Measurements from ENCODE around the gene COL19A1.
"Not testable (repeated sequence)": the region's sequence is repeated elsewhere in the genome, so short reads cannot be mapped to it uniquely, and the experiment has no call there.

Gene COL19A1

DNA sequence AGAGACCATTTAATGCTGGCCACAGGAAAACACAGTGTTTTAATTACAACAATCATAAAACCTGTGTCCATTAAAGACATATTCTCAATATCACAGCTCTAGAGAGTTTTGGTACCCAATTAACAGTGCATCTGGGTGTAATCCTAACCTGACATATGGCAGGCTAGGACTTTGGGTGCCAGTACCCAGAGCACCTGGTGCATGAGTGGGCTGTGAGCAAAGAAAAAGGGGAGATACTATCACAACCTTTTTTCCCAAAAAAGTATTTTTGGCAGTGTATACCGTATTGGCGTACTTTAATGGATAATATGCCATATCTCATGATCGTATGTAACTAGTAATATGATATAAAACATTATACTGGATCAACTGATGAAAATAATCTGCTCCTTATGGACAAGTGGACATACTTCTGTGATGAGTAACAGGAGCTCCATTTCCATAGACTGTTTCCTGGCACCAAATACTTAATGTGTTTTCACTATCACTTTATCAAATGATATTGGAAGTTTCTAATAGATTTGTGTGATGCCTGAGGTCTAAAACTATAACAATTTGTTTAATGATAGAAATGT is 91.7 kb downstream of the COL19A1 start:
- H3K4me3 ChIP-seq = no peak overlapping the region
- no peaks in the 10 kb centered on the region for H3K27me3 ChIP-seq
- no peaks in the 10 kb centered on the region for H3K4me1 ChIP-seq
- intact Hi-C loops (cut with DNase I; ENCODE audit: low total_unique reads) = no loop called here
- TF ChIP-seq, protein P1, sequence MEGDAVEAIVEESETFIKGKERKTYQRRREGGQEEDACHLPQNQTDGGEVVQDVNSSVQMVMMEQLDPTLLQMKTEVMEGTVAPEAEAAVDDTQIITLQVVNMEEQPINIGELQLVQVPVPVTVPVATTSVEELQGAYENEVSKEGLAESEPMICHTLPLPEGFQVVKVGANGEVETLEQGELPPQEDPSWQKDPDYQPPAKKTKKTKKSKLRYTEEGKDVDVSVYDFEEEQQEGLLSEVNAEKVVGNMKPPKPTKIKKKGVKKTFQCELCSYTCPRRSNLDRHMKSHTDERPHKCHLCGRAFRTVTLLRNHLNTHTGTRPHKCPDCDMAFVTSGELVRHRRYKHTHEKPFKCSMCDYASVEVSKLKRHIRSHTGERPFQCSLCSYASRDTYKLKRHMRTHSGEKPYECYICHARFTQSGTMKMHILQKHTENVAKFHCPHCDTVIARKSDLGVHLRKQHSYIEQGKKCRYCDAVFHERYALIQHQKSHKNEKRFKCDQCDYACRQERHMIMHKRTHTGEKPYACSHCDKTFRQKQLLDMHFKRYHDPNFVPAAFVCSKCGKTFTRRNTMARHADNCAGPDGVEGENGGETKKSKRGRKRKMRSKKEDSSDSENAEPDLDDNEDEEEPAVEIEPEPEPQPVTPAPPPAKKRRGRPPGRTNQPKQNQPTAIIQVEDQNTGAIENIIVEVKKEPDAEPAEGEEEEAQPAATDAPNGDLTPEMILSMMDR (IDR thresholded peaks at IDR 0.05) = no peak
- DNase-seq = no peak
- H3K9me3 ChIP-seq = no peaks in the 10 kb centered on the region
- H3K36me3 ChIP-seq = no peaks in the 10 kb centered on the region
- H3K27ac ChIP-seq = no peak overlapping the region

DNA sequence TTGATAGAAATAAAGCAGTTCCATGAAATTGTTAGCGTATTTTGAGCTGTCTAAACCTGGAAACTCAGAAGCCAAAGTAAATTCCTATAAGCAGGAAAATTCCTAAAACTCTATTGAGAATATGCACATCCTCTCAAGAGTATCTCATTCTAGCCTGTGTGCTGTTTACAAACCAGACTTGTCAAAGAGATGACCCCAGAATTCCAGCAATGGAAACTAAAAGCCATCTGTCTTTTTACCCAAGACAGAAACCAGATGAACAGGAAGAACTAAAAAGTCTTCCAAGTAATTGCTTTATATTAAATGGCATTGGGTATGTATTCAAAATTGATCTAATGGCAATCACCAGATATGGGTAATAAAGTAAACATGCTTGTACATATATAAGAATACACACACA is 92.6 kb downstream of the COL19A1 start:
- H3K27ac ChIP-seq = no peak overlapping the region
- no peak overlapping the region for H3K4me3 ChIP-seq
- H3K27me3 ChIP-seq = no peaks in the 10 kb centered on the region
- H3K9me3 ChIP-seq = no peaks in the 10 kb centered on the region
- TF ChIP-seq, protein P1 (IDR thresholded peaks at IDR 0.05) = no peak
- H3K4me1 ChIP-seq = no peaks in the 10 kb centered on the region
- intact Hi-C loops (cut with DNase I; ENCODE audit: low total_unique reads) = no loop called here
- no peak for DNase-seq
- no peaks in the 10 kb centered on the region for H3K36me3 ChIP-seq

DNA sequence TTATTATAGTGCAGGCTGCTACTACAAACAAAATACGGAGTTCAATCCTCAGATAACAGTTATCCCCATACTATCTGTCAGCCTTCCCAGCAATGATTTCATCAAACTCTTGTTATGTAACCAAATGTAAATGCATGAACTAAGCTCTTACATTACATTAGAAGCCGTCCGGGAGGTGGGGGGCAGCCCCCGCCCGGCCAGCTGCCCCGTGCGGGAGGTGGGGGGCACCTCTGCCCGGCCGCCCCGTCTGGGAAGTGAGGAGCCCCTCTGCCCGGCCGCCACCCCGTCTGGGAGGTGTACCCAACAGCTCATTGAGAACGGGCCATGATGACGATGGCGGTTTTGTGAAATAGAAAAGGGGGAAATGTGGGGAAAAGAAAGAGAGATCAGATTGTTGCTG is 99.6 kb downstream of the COL19A1 start:
- DNase-seq; H3K9me3 ChIP-seq; H3K4me3 ChIP-seq; H3K36me3 ChIP-seq; H3K27ac ChIP-seq; intact Hi-C loops (cut with DNase I; ENCODE audit: low total_unique reads); H3K4me1 ChIP-seq; H3K27me3 ChIP-seq: not testable (repeated sequence)

DNA sequence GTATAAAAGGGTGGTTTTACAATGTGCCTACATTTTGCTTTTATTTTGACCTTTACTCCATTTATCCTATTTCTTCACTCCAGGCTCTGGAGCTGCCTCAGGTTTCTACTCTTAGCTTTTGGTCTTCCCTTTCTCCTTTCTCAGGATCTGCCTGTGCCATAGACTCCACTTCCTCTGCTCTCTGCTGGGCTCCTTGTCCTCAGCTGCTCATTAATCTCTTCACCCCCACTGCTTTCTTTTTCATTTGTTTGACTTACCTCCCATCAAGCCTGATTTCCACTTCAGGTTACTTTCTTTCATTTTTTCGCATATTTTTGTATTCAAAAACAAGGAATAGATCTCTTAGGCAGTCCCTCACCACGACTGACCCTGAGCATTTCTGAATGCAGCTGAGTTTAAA is 106.8 kb downstream of the COL19A1 start:
- no peak overlapping the region for H3K4me3 ChIP-seq
- intact Hi-C loops (cut with DNase I; ENCODE audit: low total_unique reads) = no loop called here
- no peaks in the 10 kb centered on the region for H3K9me3 ChIP-seq
- TF ChIP-seq, protein P1 (IDR thresholded peaks at IDR 0.05) = no peak
- no peak overlapping the region for H3K27ac ChIP-seq
- no peaks in the 10 kb centered on the region for H3K27me3 ChIP-seq
- no peak for DNase-seq
- no peaks in the 10 kb centered on the region for H3K4me1 ChIP-seq
- no peaks in the 10 kb centered on the region for H3K36me3 ChIP-seq

DNA sequence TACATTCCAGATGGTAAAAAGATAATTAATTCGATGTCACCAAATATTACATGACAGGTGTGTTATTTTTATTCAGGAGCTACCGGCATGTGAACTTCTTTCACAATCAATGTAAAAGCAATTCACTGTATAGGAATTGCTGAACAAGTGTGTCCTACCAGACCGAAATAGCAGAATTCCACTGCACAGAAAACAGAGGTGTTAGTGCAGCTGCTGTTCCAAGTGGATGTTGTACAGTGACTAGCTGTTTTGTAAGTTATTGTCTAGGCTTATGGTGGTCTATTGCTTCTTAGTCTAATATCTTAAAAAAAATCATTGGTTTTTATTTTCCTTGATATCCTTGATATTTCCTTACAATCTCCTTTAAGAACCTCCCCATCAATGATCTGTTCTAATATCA is 107.4 kb downstream of the COL19A1 start:
- H3K9me3 ChIP-seq = no peaks in the 10 kb centered on the region
- intact Hi-C loops (cut with DNase I; ENCODE audit: low total_unique reads) = no loop called here
- H3K27ac ChIP-seq = no peak overlapping the region
- H3K4me3 ChIP-seq = no peak overlapping the region
- no peaks in the 10 kb centered on the region for H3K36me3 ChIP-seq
- H3K4me1 ChIP-seq = no peaks in the 10 kb centered on the region
- no peaks in the 10 kb centered on the region for H3K27me3 ChIP-seq
- no peak for DNase-seq
- TF ChIP-seq, protein P1 (IDR thresholded peaks at IDR 0.05) = no peak

DNA sequence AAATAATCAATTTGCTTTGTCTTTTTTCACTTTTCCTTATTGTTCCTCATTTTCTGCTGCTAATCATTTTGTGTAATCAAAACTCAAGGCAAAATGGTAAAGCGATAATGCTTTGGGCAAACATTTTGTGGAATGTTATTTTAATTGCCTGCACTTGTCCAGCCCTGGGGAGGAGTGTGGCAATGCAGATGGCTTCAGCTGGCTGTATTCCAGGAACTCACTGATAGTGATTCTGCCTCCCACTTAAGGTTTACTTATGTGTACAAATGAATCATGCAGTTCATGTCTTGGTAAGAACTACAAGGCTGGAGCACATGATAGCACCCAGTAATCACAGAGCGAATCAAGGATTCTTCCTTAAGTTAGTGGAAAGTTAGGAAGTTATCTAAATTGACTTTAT is 107.8 kb downstream of the COL19A1 start:
- no peak for DNase-seq
- no peaks in the 10 kb centered on the region for H3K36me3 ChIP-seq
- H3K27me3 ChIP-seq = no peaks in the 10 kb centered on the region
- H3K9me3 ChIP-seq = no peaks in the 10 kb centered on the region
- no peak overlapping the region for H3K4me3 ChIP-seq
- intact Hi-C loops (cut with DNase I; ENCODE audit: low total_unique reads) = no loop called here
- H3K27ac ChIP-seq = no peak overlapping the region
- TF ChIP-seq, protein P1 (IDR thresholded peaks at IDR 0.05) = no peak
- no peaks in the 10 kb centered on the region for H3K4me1 ChIP-seq
